ENCODE measurements around the gene RALGAPA2. TPM values are rescaled to one million over a fixed set of nuclear protein-coding genes. Genes with fewer than 3 reads are reported as not detected.

The RALGAPA2 gene
- polyA plus RNA-seq, 4 donors = 7.6 to 34.3 (median 17.7) TPM

GRCh38 chr20:20446425-20447015 lies 265.9 kb downstream of the RALGAPA2 start:
- H3K4me1 ChIP-seq (ENCODE audit: control insufficient read depth in 3 of 3, insufficient read depth in 2 of 3, low read depth in 1 of 3, low read length in 2 of 3) = no peaks in the 10 kb centered on the region
- no peaks in the 10 kb centered on the region for H3K27me3 ChIP-seq (ENCODE audit: control insufficient read depth in 3 of 3, insufficient read depth in 3 of 3, low read length in 3 of 3)
- 88 to 91% (median 88%) methylated on average over 5 of the region's 5 CpGs for WGBS, 3 donors
- peaks cover 2 to 11% (median 3%) of the 10 kb centered on the region in 3 donors for H3K36me3 ChIP-seq (ENCODE audit: control insufficient read depth in 3 of 3, insufficient read depth in 2 of 3, low read depth in 1 of 3, low read length in 3 of 3)
- DNase-seq = no peak
- no peak overlapping the region for H3K4me3 ChIP-seq (ENCODE audit: low read depth in 1 of 3, low read length in 3 of 3)
- FAIRE-seq = no peak
- no peaks in the 10 kb centered on the region for H3K9me3 ChIP-seq (ENCODE audit: control insufficient read depth in 2 of 2, insufficient read depth in 1 of 2, low read depth in 1 of 2, low read length in 1 of 2)
- no peak overlapping the region for H3K27ac ChIP-seq (ENCODE audit: low read depth in 1 of 3, low read length in 2 of 3)

- no peak for FAIRE-seq
Observed at GRCh38 chr20:20446001-20446400, 266.4 kb downstream of the RALGAPA2 start.

GRCh38 chr20:20443504-20443903 lies 268.9 kb downstream of the RALGAPA2 start:
- Histone ChIP-seq H3K36me3 (ENCODE audit: control insufficient read depth in 3 of 3, insufficient read depth in 2 of 3, low read depth in 1 of 3, low read length in 3 of 3) (peaks cover 0 to 12% (median 3%) of the 10 kb centered on the region in 3 donors), H3K4me1 (ENCODE audit: control insufficient read depth in 3 of 3, insufficient read depth in 2 of 3, low read depth in 1 of 3, low read length in 2 of 3) (no peaks in the 10 kb centered on the region), H3K27ac (ENCODE audit: low read depth in 1 of 3, low read length in 2 of 3) (no peak overlapping the region), H3K9me3 (ENCODE audit: control insufficient read depth in 2 of 2, insufficient read depth in 1 of 2, low read depth in 1 of 2, low read length in 1 of 2) (no peaks in the 10 kb centered on the region), H3K4me3 (ENCODE audit: low read depth in 1 of 3, low read length in 3 of 3) (no peak overlapping the region), H3K27me3 (ENCODE audit: control insufficient read depth in 3 of 3, insufficient read depth in 3 of 3, low read length in 3 of 3) (no peaks in the 10 kb centered on the region)
- no peak for DNase-seq
- no peak for FAIRE-seq
- 88 to 96% (median 90%) methylated on average over 4 of the region's 4 CpGs for WGBS, 3 donors

More at GRCh38 chr20:20446001-20446400, 266.4 kb downstream of the RALGAPA2 start:
- Histone ChIP-seq H3K27ac (ENCODE audit: low read depth in 1 of 3, low read length in 2 of 3) (no peak overlapping the region), H3K4me1 (ENCODE audit: control insufficient read depth in 3 of 3, insufficient read depth in 2 of 3, low read depth in 1 of 3, low read length in 2 of 3) (no peaks in the 10 kb centered on the region), H3K27me3 (ENCODE audit: control insufficient read depth in 3 of 3, insufficient read depth in 3 of 3, low read length in 3 of 3) (no peaks in the 10 kb centered on the region), H3K36me3 (ENCODE audit: control insufficient read depth in 3 of 3, insufficient read depth in 2 of 3, low read depth in 1 of 3, low read length in 3 of 3) (peaks cover 2 to 14% (median 3%) of the 10 kb centered on the region in 3 donors), H3K4me3 (ENCODE audit: low read depth in 1 of 3, low read length in 3 of 3) (no peak overlapping the region), H3K9me3 (ENCODE audit: control insufficient read depth in 2 of 2, insufficient read depth in 1 of 2, low read depth in 1 of 2, low read length in 1 of 2) (no peaks in the 10 kb centered on the region)
- no peak for DNase-seq

- Histone ChIP-seq H3K27me3 (ENCODE audit: control insufficient read depth in 3 of 3, insufficient read depth in 3 of 3, low read length in 3 of 3) (no peaks in the 10 kb centered on the region), H3K4me1 (ENCODE audit: control insufficient read depth in 3 of 3, insufficient read depth in 2 of 3, low read depth in 1 of 3, low read length in 2 of 3) (no peaks in the 10 kb centered on the region), H3K9me3 (ENCODE audit: control insufficient read depth in 2 of 2, insufficient read depth in 1 of 2, low read depth in 1 of 2, low read length in 1 of 2) (no peaks in the 10 kb centered on the region), H3K36me3 (ENCODE audit: control insufficient read depth in 3 of 3, insufficient read depth in 2 of 3, low read depth in 1 of 3, low read length in 3 of 3) (peaks cover 0 to 18% (median 3%) of the 10 kb centered on the region in 3 donors), H3K4me3 (ENCODE audit: low read depth in 1 of 3, low read length in 3 of 3) (no peak overlapping the region), H3K27ac (ENCODE audit: low read depth in 1 of 3, low read length in 2 of 3) (no peak overlapping the region)
- DNase-seq (no peak), FAIRE-seq (no peak)
- 77 to 82% (median 78%) methylated on average over 2 of the region's 2 CpGs for WGBS, 3 donors
Observed at GRCh38 chr20:20442466-20442865, 270.0 kb downstream of the RALGAPA2 start.

- WGBS, 3 donors = 23 to 47% (median 41%) methylated on average over 6 of the region's 6 CpGs
- H3K27ac ChIP-seq (ENCODE audit: low read depth in 1 of 3, low read length in 2 of 3) = no peak overlapping the region
Observed at GRCh38 chr20:20440886-20441658, 271.4 kb downstream of the RALGAPA2 start.

GRCh38 chr20:20440481-20440880 lies 272.0 kb downstream of the RALGAPA2 start:
- no peak overlapping the region for H3K4me3 ChIP-seq (ENCODE audit: low read depth in 1 of 3, low read length in 3 of 3)
- DNase-seq (no peak), FAIRE-seq (no peak)
- no peak overlapping the region for H3K27ac ChIP-seq (ENCODE audit: low read depth in 1 of 3, low read length in 2 of 3)
- no peaks in the 10 kb centered on the region for H3K27me3 ChIP-seq (ENCODE audit: control insufficient read depth in 3 of 3, insufficient read depth in 3 of 3, low read length in 3 of 3)
- no peaks in the 10 kb centered on the region for H3K9me3 ChIP-seq (ENCODE audit: control insufficient read depth in 2 of 2, insufficient read depth in 1 of 2, low read depth in 1 of 2, low read length in 1 of 2)
- 35 to 80% (median 54%) methylated on average over 16 of the region's 16 CpGs for WGBS, 3 donors
- peaks cover 0 to 30% (median 6%) of the 10 kb centered on the region in 3 donors for H3K36me3 ChIP-seq (ENCODE audit: control insufficient read depth in 3 of 3, insufficient read depth in 2 of 3, low read depth in 1 of 3, low read length in 3 of 3)
- peaks cover 0 to 3% (median 0%) of the 10 kb centered on the region in 3 donors for H3K4me1 ChIP-seq (ENCODE audit: control insufficient read depth in 3 of 3, insufficient read depth in 2 of 3, low read depth in 1 of 3, low read length in 2 of 3)

More at GRCh38 chr20:20440886-20441658, 271.4 kb downstream of the RALGAPA2 start:
- Histone ChIP-seq H3K27me3 (ENCODE audit: control insufficient read depth in 3 of 3, insufficient read depth in 3 of 3, low read length in 3 of 3) (no peaks in the 10 kb centered on the region), H3K9me3 (ENCODE audit: control insufficient read depth in 2 of 2, insufficient read depth in 1 of 2, low read depth in 1 of 2, low read length in 1 of 2) (no peaks in the 10 kb centered on the region), H3K4me1 (ENCODE audit: control insufficient read depth in 3 of 3, insufficient read depth in 2 of 3, low read depth in 1 of 3, low read length in 2 of 3) (peaks cover 0 to under 1% (median 0%) of the 10 kb centered on the region in 3 donors), H3K36me3 (ENCODE audit: control insufficient read depth in 3 of 3, insufficient read depth in 2 of 3, low read depth in 1 of 3, low read length in 3 of 3) (peaks cover 0 to 29% (median 6%) of the 10 kb centered on the region in 3 donors), H3K4me3 (ENCODE audit: low read depth in 1 of 3, low read length in 3 of 3) (no peak overlapping the region)
- FAIRE-seq = no peak
- peak in 1 of 2 donors; percentile 14 for DNase-seq

GRCh38 chr20:20439602-20440190 lies 272.7 kb downstream of the RALGAPA2 start:
- no peak for FAIRE-seq
- WGBS, 3 donors = 16 to 60% (median 30%) methylated on average over 5 of the region's 5 CpGs

GRCh38 chr20:20437314-20437713 lies 275.1 kb downstream of the RALGAPA2 start:
- H3K4me1 ChIP-seq (ENCODE audit: control insufficient read depth in 3 of 3, insufficient read depth in 2 of 3, low read depth in 1 of 3, low read length in 2 of 3) = peaks cover 0 to 3% (median 0%) of the 10 kb centered on the region in 3 donors
- no peak overlapping the region for H3K27ac ChIP-seq (ENCODE audit: low read depth in 1 of 3, low read length in 2 of 3)
- WGBS, 3 donors = 95 to 98% (median 96%) methylated on average over 7 of the region's 7 CpGs
- DNase-seq (no peak), FAIRE-seq (no peak)
- peaks cover 0 to 36% (median 2%) of the 10 kb centered on the region in 3 donors for H3K36me3 ChIP-seq (ENCODE audit: control insufficient read depth in 3 of 3, insufficient read depth in 2 of 3, low read depth in 1 of 3, low read length in 3 of 3)
- H3K4me3 ChIP-seq (ENCODE audit: low read depth in 1 of 3, low read length in 3 of 3) = no peak overlapping the region
- no peaks in the 10 kb centered on the region for H3K9me3 ChIP-seq (ENCODE audit: control insufficient read depth in 2 of 2, insufficient read depth in 1 of 2, low read depth in 1 of 2, low read length in 1 of 2)
- H3K27me3 ChIP-seq (ENCODE audit: control insufficient read depth in 3 of 3, insufficient read depth in 3 of 3, low read length in 3 of 3) = no peaks in the 10 kb centered on the region

More at GRCh38 chr20:20439602-20440190, 272.7 kb downstream of the RALGAPA2 start:
- Histone ChIP-seq H3K4me3 (ENCODE audit: low read depth in 1 of 3, low read length in 3 of 3) (no peak overlapping the region), H3K36me3 (ENCODE audit: control insufficient read depth in 3 of 3, insufficient read depth in 2 of 3, low read depth in 1 of 3, low read length in 3 of 3) (peaks cover 0 to 35% (median 6%) of the 10 kb centered on the region in 3 donors), H3K9me3 (ENCODE audit: control insufficient read depth in 2 of 2, insufficient read depth in 1 of 2, low read depth in 1 of 2, low read length in 1 of 2) (no peaks in the 10 kb centered on the region), H3K4me1 (ENCODE audit: control insufficient read depth in 3 of 3, insufficient read depth in 2 of 3, low read depth in 1 of 3, low read length in 2 of 3) (peaks cover 0 to 3% (median 0%) of the 10 kb centered on the region in 3 donors), H3K27ac (ENCODE audit: low read depth in 1 of 3, low read length in 2 of 3) (peak overlapping the region in 1 of 3 donors; percentile 38), H3K27me3 (ENCODE audit: control insufficient read depth in 3 of 3, insufficient read depth in 3 of 3, low read length in 3 of 3) (no peaks in the 10 kb centered on the region)
- DNase-seq = peak; percentile 44 to 51
